Large intestine (tissue), 3 donors: ENCODE data around the gene KLHL29. TPM values are rescaled to one million over a fixed set of nuclear protein-coding genes. Genes with fewer than 3 reads are reported as not detected.

Experiments used
- DNase-seq, 2 donors: peaks; one replicate each; pipeline versions ENCODE4 v3.0.0 to v3.0.0-alpha.2; 2013
- H3K27ac ChIP-seq: one replicate; pipeline ENCODE4 v1.5.1; 2013; ENCODE audit warnings: low read length
- H3K27me3 ChIP-seq: 2 replicates; pipeline ENCODE4 v1.6.1; 2013; ENCODE audit warnings: low read length; ENCODE audit not compliant: control insufficient read depth, insufficient read depth
- H3K36me3 ChIP-seq: 2 replicates; pipeline ENCODE4 v1.6.1; 2013; ENCODE audit warnings: low read length; ENCODE audit not compliant: control insufficient read depth, insufficient read depth
- H3K4me1 ChIP-seq: one replicate; pipeline ENCODE4 v1.6.1; 2013; ENCODE audit warnings: low read length; ENCODE audit not compliant: control insufficient read depth, insufficient read depth
- H3K4me3 ChIP-seq: one replicate; pipeline ENCODE4 v1.5.1; 2013; ENCODE audit warnings: low read length
- H3K9me3 ChIP-seq: one replicate; pipeline ENCODE4 v1.6.1; 2013; ENCODE audit warnings: mild to moderate bottlenecking, low read depth, low read length, moderate library complexity; ENCODE audit not compliant: control insufficient read depth
- WGBS: methylation state at CpG from one replicate; pipeline ENCODE4 v1.1.5; 2013; ENCODE audit warnings: low lambda C conversion rate; ENCODE audit not compliant: insufficient coverage; 5-methylcytosine and 5-hydroxymethylcytosine counted together
- polyA plus RNA-seq: library from polyadenylated mRNA; unstranded; fragments of 120-200 nt; gene quantifications from one replicate; pipeline ENCODE4 v1.2.1, GENCODE V29; 2013

The KLHL29 gene
- polyA plus RNA-seq, 1 donor = 5.9 TPM

GRCh38 chr2:23754970-23755369, 370.0 kb downstream of the KLHL29 start:
- Histone ChIP-seq H3K27ac (no peak overlapping the region), H3K9me3 (no peaks in the 10 kb centered on the region), H3K4me1 (no peaks in the 10 kb centered on the region), H3K36me3 (peaks cover 22% of the 10 kb centered on the region), H3K4me3 (no peak overlapping the region), H3K27me3 (no peaks in the 10 kb centered on the region)
- no peak for DNase-seq

DNA sequence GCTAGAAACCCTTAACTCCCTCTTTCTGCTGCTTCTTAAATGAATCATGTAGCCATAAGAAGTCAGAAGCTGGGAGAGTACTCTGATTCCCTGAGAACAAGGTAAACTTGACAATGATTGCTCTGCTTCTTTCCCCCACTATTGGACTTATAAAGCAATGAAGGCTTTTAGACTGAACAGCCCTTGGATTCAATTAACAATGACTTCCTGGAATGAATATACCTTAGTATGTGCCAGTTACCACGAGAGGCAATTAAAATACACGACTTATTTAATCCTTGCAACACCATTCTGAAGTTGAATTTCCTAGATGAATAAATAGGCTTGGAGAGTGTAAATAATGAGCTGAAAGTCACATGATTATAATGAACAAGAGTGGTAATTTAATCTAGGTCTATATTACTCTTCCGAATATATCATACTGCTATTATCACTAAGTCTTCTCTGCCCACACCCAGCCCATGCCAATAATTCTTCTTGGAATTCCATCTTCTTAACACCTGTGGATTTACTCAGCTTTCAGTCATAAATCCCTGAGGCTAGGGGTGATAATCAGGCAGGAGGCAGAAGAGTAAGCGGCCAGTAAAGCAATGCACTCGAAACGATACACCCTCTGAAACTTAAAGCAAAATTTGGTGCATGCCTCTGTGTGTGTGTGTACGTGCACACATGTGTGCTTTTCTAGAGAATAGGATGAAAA, 371.8 kb downstream of the KLHL29 start:
- WGBS = 82% methylated on average over 3 of the region's 7 CpGs
- Histone ChIP-seq H3K4me1 (no peaks in the 10 kb centered on the region), H3K36me3 (peaks cover 22% of the 10 kb centered on the region), H3K27me3 (no peaks in the 10 kb centered on the region), H3K27ac (no peak overlapping the region), H3K9me3 (no peaks in the 10 kb centered on the region), H3K4me3 (no peak overlapping the region)
- DNase-seq = no peak

DNA sequence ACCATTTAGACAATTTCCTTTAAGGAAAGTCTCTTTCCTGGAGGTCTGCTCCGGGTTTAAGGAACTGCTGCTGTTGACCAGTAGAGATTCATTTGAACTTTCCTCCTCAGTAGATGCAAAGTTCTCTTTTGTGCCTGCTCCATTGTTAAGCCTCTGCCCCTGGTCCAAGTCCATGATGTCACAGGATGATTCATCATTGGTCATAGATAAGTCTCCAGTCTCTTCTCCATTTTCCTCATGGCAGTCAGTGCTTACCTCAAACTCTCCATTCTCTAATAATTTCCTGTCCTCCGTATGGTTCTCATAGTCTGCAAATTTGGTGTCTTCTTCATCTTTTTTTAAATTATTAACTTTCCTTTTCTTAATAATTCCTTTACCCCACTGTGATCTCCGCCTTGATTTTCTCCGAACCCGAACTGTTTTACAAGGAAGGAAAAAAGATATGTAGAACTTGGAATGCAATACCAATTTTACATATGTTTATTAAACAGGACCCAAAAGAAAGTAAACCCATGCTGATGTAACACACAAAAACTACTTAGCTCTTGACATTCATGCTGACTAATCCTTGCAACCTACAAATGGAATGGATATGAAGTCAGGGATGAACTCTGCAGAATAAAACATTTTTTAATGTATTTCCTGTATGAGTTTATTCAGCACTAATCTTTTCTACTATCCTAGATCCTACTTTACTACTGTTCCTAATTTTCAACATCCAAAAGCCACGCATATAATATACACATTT, 372.9 kb downstream of the KLHL29 start:
- no peak overlapping the region for H3K27ac ChIP-seq
- H3K27me3 ChIP-seq = no peaks in the 10 kb centered on the region
- no peaks in the 10 kb centered on the region for H3K9me3 ChIP-seq
- WGBS = 90% methylated on average over 2 of the region's 6 CpGs
- no peak overlapping the region for H3K4me3 ChIP-seq
- peak; percentile 31 to 52 for DNase-seq
- H3K4me1 ChIP-seq = no peaks in the 10 kb centered on the region
- H3K36me3 ChIP-seq = peaks cover 22% of the 10 kb centered on the region
